HL-60 (cell line): ENCODE measurements around the gene PPIL6.

Source experiments
- DNase-seq, 2 experiments: peaks; one replicate each; pipeline ENCODE4 v3.0.0-alpha.2; 2010 to 2020; ENCODE audit warnings: low read depth in 1 of 2, low spot score in 1 of 2
- H3K27ac ChIP-seq: fragments of 250-450 bp; sonication (Bioruptor Pico); replicated peaks from 2 replicates; pipeline ENCODE4 v1.5.1; 2020; ENCODE audit warnings: mild to moderate bottlenecking, moderate library complexity
- H3K27me3 ChIP-seq: fragments of 250-450 bp; sonication (Bioruptor Pico); 2 replicates; pipeline ENCODE4 v1.5.1; 2021; ENCODE audit warnings: mild to moderate bottlenecking, moderate library complexity; ENCODE audit not compliant: insufficient read depth, poor library complexity, severe bottlenecking
- H3K4me3 ChIP-seq: replicated peaks from 2 replicates; pipeline ENCODE4 v1.5.1; 2011; ENCODE audit warnings: mild to moderate bottlenecking, control low read depth, low read length; ENCODE audit not compliant: insufficient read depth
- GABPA ChIP-seq: IDR thresholded peaks from 2 replicates; pipeline ENCODE4 v1.6.1; 2012; ENCODE audit warnings: low read depth
- POLR2AphosphoS5 ChIP-seq: IDR thresholded peaks from 2 replicates; pipeline ENCODE4 v1.6.1; 2012; ENCODE audit warnings: low read depth
- SPI1 ChIP-seq: IDR thresholded peaks from 2 replicates; pipeline ENCODE4 v1.6.1; 2012; ENCODE audit warnings: low read depth, mild to moderate bottlenecking, borderline replicate concordance
- TF ChIP-seq, protein P1 (sequence below): IDR thresholded peaks from 2 replicates; pipeline ENCODE4 v1.6.1; 2012; ENCODE audit warnings: low read depth; ENCODE audit not compliant: insufficient replicate concordance
- TF ChIP-seq, protein P2 (sequence below): IDR thresholded peaks from one replicate; pipeline ENCODE4 v1.5.1; 2011; ENCODE audit warnings: low read length, control low read depth, inconsistent platforms; ENCODE audit not compliant: insufficient read depth

Gene PPIL6

DNA sequence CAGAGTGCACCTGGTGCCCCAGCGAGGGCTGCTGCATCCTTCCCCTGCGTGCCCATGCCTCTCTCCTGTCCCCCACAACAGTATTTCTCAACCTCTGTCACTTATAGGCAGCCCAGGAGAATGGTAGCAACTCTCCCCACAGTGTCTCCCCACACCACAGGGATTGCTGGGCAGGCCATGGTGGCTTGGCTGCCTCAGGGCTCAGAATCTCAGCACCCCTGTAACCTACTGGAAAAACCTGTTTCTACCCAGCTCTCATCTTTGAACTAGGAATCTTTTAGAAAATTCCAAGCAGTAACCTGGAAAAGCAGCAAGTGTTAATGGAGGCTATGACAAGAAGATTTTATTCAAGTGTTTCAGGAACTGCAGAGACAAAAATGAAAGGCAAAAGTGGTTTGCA lies 96.2 kb downstream of the PPIL6 start:
- DNase-seq: no peak
- H3K27ac ChIP-seq: no peak overlapping the region
- no peak overlapping the region for H3K4me3 ChIP-seq
- H3K27me3 ChIP-seq: no peaks in the 10 kb centered on the region
- TF ChIP-seq GABPA: no peak
- TF ChIP-seq, protein P1, sequence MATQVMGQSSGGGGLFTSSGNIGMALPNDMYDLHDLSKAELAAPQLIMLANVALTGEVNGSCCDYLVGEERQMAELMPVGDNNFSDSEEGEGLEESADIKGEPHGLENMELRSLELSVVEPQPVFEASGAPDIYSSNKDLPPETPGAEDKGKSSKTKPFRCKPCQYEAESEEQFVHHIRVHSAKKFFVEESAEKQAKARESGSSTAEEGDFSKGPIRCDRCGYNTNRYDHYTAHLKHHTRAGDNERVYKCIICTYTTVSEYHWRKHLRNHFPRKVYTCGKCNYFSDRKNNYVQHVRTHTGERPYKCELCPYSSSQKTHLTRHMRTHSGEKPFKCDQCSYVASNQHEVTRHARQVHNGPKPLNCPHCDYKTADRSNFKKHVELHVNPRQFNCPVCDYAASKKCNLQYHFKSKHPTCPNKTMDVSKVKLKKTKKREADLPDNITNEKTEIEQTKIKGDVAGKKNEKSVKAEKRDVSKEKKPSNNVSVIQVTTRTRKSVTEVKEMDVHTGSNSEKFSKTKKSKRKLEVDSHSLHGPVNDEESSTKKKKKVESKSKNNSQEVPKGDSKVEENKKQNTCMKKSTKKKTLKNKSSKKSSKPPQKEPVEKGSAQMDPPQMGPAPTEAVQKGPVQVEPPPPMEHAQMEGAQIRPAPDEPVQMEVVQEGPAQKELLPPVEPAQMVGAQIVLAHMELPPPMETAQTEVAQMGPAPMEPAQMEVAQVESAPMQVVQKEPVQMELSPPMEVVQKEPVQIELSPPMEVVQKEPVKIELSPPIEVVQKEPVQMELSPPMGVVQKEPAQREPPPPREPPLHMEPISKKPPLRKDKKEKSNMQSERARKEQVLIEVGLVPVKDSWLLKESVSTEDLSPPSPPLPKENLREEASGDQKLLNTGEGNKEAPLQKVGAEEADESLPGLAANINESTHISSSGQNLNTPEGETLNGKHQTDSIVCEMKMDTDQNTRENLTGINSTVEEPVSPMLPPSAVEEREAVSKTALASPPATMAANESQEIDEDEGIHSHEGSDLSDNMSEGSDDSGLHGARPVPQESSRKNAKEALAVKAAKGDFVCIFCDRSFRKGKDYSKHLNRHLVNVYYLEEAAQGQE: no peak
- TF ChIP-seq SPI1: no peak
- TF ChIP-seq, protein P2, sequence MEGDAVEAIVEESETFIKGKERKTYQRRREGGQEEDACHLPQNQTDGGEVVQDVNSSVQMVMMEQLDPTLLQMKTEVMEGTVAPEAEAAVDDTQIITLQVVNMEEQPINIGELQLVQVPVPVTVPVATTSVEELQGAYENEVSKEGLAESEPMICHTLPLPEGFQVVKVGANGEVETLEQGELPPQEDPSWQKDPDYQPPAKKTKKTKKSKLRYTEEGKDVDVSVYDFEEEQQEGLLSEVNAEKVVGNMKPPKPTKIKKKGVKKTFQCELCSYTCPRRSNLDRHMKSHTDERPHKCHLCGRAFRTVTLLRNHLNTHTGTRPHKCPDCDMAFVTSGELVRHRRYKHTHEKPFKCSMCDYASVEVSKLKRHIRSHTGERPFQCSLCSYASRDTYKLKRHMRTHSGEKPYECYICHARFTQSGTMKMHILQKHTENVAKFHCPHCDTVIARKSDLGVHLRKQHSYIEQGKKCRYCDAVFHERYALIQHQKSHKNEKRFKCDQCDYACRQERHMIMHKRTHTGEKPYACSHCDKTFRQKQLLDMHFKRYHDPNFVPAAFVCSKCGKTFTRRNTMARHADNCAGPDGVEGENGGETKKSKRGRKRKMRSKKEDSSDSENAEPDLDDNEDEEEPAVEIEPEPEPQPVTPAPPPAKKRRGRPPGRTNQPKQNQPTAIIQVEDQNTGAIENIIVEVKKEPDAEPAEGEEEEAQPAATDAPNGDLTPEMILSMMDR: no peak
- TF ChIP-seq POLR2AphosphoS5: no peak

DNA sequence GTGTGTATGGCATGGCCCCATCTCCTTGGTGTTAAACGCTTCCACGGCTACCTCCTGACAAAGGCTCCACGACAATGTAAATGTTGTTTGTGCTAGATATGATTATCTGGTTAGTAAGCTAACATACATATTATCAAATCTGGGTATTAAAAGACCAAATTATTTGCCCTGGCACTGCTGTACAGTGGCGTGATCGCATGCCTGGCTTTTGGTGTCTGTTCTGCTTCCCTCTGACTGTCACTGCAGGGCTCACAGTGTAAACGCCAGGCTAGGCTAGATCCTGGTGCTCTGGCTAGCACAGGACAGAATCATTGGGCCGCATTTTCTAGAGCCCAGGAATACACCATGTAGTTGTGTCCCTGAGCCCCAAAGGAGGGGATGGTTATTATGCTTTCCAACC lies 96.9 kb downstream of the PPIL6 start:
- TF ChIP-seq POLR2AphosphoS5: no peak
- TF ChIP-seq, protein P2: no peak
- TF ChIP-seq SPI1: no peak
- no peak for TF ChIP-seq GABPA
- DNase-seq: no peak
- Histone ChIP-seq H3K4me3 (no peak overlapping the region), H3K27ac (no peak overlapping the region), H3K27me3 (no peaks in the 10 kb centered on the region)

DNA sequence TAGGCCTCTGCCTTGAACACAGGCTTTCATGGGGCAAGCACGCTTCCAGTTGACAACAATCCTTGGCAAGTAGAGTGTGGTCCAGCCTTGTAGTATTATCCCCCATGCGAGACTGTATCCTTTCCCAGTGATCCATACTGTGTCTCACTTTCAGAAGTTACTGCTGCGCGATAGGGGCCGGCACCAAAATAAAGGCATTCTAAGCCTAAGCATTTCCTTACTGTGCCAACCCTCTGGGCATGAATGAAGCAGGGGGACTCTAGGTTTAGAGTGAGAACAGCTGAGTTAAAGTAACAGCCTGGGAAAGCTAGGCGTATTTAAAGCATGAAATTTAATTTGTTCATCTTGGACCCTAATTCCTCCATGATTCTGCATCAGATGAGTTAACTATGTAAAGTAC lies 97.5 kb downstream of the PPIL6 start:
- TF ChIP-seq SPI1 (no peak), GABPA (no peak), POLR2AphosphoS5 (no peak)
- TF ChIP-seq, protein P1: no peak
- TF ChIP-seq, protein P2: no peak
- H3K27me3 ChIP-seq: no peaks in the 10 kb centered on the region
- no peak overlapping the region for H3K27ac ChIP-seq
- H3K4me3 ChIP-seq: no peak overlapping the region
- no peak for DNase-seq

DNA sequence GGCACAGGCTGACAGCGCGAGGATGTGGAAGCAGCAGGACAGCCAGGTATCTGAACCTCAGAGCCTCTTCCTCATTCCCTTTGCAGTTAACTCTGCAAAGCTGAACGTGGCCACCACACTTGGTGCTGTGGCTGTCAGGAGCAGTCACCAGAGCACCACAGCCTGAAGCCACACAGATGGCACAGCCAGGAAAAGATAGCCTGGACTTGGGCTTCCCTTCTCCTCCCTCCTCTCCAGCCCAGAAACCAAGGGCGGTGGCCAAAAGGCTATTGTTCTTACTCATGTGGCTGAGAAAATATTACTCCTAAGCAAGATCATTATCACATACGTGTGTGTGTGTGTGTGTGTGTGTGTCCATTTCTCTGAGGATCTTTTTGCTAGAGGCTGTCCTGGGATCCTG lies 97.9 kb downstream of the PPIL6 start:
- DNase-seq: no peak
- TF ChIP-seq SPI1: peak; percentile 23; the same call in 1 of the 2 replicates
- TF ChIP-seq GABPA: no peak
- no peak overlapping the region for H3K27ac ChIP-seq

More for the DNA sequence above, 97.9 kb downstream of the PPIL6 start:
- H3K4me3 ChIP-seq: no peak overlapping the region
- H3K27me3 ChIP-seq: no peaks in the 10 kb centered on the region
